ENCODE data around the gene LSG1. TPM values are rescaled to one million over a fixed set of nuclear protein-coding genes. Genes with fewer than 3 reads are reported as not detected.

LSG1 gene
- total and polyA plus RNA-seq, 9 of the 15 experiments (the other 6 are each of a cell fraction or from before 2014, with no cell fraction given): 14.9 to 73.7 (median 46.7) TPM

GRCh38 chr3:194671511-194671899 lies 486 bp downstream of the LSG1 start (continued):
- peak; percentile 38 to 53 for TF ChIP-seq RAD21 (CRISPR knock-in tag; conservative IDR thresholded peaks at IDR 0.05 in 1 of 2, IDR thresholded peaks at IDR 0.05 in 1 of 2)
- TF ChIP-seq RB1 (IDR thresholded peaks at IDR 0.05; ENCODE audit: low read depth): no peak
- no peak for TF ChIP-seq RBM22 (IDR thresholded peaks at IDR 0.05; ENCODE audit: low read depth, low read length, poor library complexity, severe bottlenecking)
- no peak for TF ChIP-seq ZSCAN29 (IDR thresholded peaks at IDR 0.05)
- no peak for TF ChIP-seq CCNT2 (IDR thresholded peaks at IDR 0.05; ENCODE audit: borderline replicate concordance, extremely low read depth, insufficient read length, low read depth, low read length)
- TF ChIP-seq SRSF1 (IDR thresholded peaks at IDR 0.05; ENCODE audit: low read depth, low read length): no peak
- TF ChIP-seq MEIS2 (IDR thresholded peaks at IDR 0.05; ENCODE audit: partially characterized antibody): peak; percentile 67
- TF ChIP-seq ZNF445 (CRISPR knock-in tag; IDR thresholded peaks at IDR 0.05; ENCODE audit: low read depth): no peak
- peak; percentile 36; the same call in 1 of the 2 replicates for TF ChIP-seq PKNOX1 (IDR thresholded peaks at IDR 0.05)
- peak; percentile 49 to 63 (median 60); a peak in 5 of 6 replicates for TF ChIP-seq CTCF (IDR thresholded peaks at IDR 0.05 in 2 of 3, conservative IDR thresholded peaks at IDR 0.05 in 1 of 3; ENCODE audit: insufficient read depth in 2 of 3, low read depth in 1 of 3, low read length in 3 of 3)
- no peak for TF ChIP-seq ZNF699 (CRISPR knock-in tag; IDR thresholded peaks at IDR 0.05; ENCODE audit: insufficient replicate concordance)
- no peak for TF ChIP-seq BRCA1 (IDR thresholded peaks at IDR 0.05)
- TF ChIP-seq BRCA1 (CRISPR knock-in tag; IDR thresholded peaks at IDR 0.05): no peak
- TF ChIP-seq SMARCC2 (IDR thresholded peaks at IDR 0.05; ENCODE audit: low read depth): no peak
- no peak for TF ChIP-seq ZBTB9 (CRISPR knock-in tag; IDR thresholded peaks at IDR 0.05)
- no peak for TF ChIP-seq NBN (IDR thresholded peaks at IDR 0.05; ENCODE audit: low read depth)
- TF ChIP-seq MBD1 (CRISPR knock-in tag; IDR thresholded peaks at IDR 0.05): no peak
- no peak for TF ChIP-seq NR3C1 (CRISPR knock-in tag; IDR thresholded peaks at IDR 0.05)
- TF ChIP-seq MYC (IDR thresholded peaks at IDR 0.05; ENCODE audit: low read depth, low read length): 0 out of 2 replicates have a peak, but pooled peaks have one; percentile 1
- TF ChIP-seq MYC (CRISPR knock-in tag; IDR thresholded peaks at IDR 0.05; ENCODE audit: borderline replicate concordance, low read depth): no peak

All from K562 (cell line).